IMR-90 (cell line): Measurements from ENCODE around the gene GABRB1. TPM values are rescaled to one million over a fixed set of nuclear protein-coding genes. Genes with fewer than 3 reads are reported as not detected.

ENCODE experiments used
- ATAC-seq: fragments of 200-7000 bp; cut with Tn5 transposase; 2 replicates; pipeline ENCODE4 v1.9.1; 2020; ENCODE audit warnings: low read depth, mild to moderate bottlenecking, moderate library complexity
- BruUV-seq: library from RNA; stranded (reverse); fragments of 400-500 nt; replicated peaks from 2 replicates; lab custom pipeline; 2021; lab: Mats Ljungman, UMichigan
- CTCF ChIA-PET: fragments of 300-600 bp; formaldehyde crosslinking; extraction: SDS; loops from one replicate; lab custom pipeline; 2021; ENCODE audit warnings: antibody characterized with exemption; lab: Yijun Ruan, JAX
- POLR2A ChIA-PET: fragments of 300-600 bp; sonication (Branson Sonifier 250); formaldehyde crosslinking; loops from one replicate; lab custom pipeline; 2022; ENCODE audit warnings: antibody characterized with exemption; ENCODE audit not compliant: unreplicated experiment; lab: Charles Lee
- DNase-seq: peaks from one replicate; pipeline ENCODE4 v3.0.0; 2013
- H2AFZ ChIP-seq: replicated peaks from 2 replicates; pipeline ENCODE3; 2013; ENCODE audit warnings: low read length, mild to moderate bottlenecking; ENCODE audit not compliant: poor library complexity
- H2AK5ac ChIP-seq: 2 replicates; pipeline ENCODE4 v1.6.1; 2013; ENCODE audit warnings: low read depth, low read length, inconsistent platforms
- H2AK9ac ChIP-seq: replicated peaks from 2 replicates; pipeline ENCODE3; 2013; ENCODE audit warnings: mild to moderate bottlenecking, low read depth, low read length, moderate library complexity; ENCODE audit not compliant: poor library complexity
- H2BK120ac ChIP-seq: 2 replicates; pipeline ENCODE4 v1.6.1; 2013; ENCODE audit warnings: low read depth, low read length, inconsistent platforms
- H2BK15ac ChIP-seq: 3 replicates; pipeline ENCODE4 v1.6.1; 2013; ENCODE audit warnings: low read depth, low read length, inconsistent platforms
- H2BK20ac ChIP-seq: 2 replicates; pipeline ENCODE4 v1.6.1; 2013; ENCODE audit warnings: low read depth, mild to moderate bottlenecking, inconsistent platforms, low read length, moderate library complexity
- H2BK5ac ChIP-seq: 2 replicates; pipeline ENCODE4 v1.6.1; 2013; ENCODE audit warnings: mild to moderate bottlenecking, low read depth, low read length, inconsistent platforms; ENCODE audit not compliant: poor library complexity, severe bottlenecking
- H3K14ac ChIP-seq: replicated peaks from 2 replicates; pipeline ENCODE4 v1.6.1; 2013; ENCODE audit warnings: low read depth, low read length, inconsistent platforms
- H3K18ac ChIP-seq: 2 replicates; pipeline ENCODE4 v1.6.1; 2013; ENCODE audit warnings: low read depth, low read length, control low read depth
- H3K23ac ChIP-seq: 2 replicates; pipeline ENCODE4 v1.6.1; 2013; ENCODE audit warnings: low read depth, low read length, inconsistent platforms
- H3K27ac ChIP-seq: 2 replicates; pipeline ENCODE4 v1.5.1; 2013; ENCODE audit warnings: mild to moderate bottlenecking, control low read depth, low read length; ENCODE audit not compliant: insufficient read depth
- H3K27me3 ChIP-seq: 2 replicates; pipeline ENCODE4 v1.6.1; 2013; ENCODE audit warnings: low read length; ENCODE audit not compliant: control insufficient read depth, insufficient read depth
- H3K36me3 ChIP-seq: 2 replicates; pipeline ENCODE4 v1.6.1; 2013; ENCODE audit warnings: low read length, mixed read lengths; ENCODE audit not compliant: control insufficient read depth, insufficient read depth
- H3K4ac ChIP-seq: 2 replicates; pipeline ENCODE4 v1.6.1; 2013; ENCODE audit warnings: low read depth, low read length, inconsistent platforms
- H3K4me1 ChIP-seq: 2 replicates; pipeline ENCODE4 v1.6.1; 2013; ENCODE audit warnings: low read length, mixed read lengths; ENCODE audit not compliant: control insufficient read depth, insufficient read depth
- H3K4me2 ChIP-seq: 2 replicates; pipeline ENCODE4 v1.6.1; 2013; ENCODE audit warnings: low read depth, mild to moderate bottlenecking, control low read depth, low read length, moderate library complexity
- H3K4me3 ChIP-seq: 2 replicates; pipeline ENCODE4 v1.5.1; 2013; ENCODE audit warnings: low read depth, mild to moderate bottlenecking, control low read depth, low read length, moderate library complexity; ENCODE audit not compliant: insufficient read depth
- H3K56ac ChIP-seq: 2 replicates; pipeline ENCODE4 v1.6.1; 2013; ENCODE audit warnings: low read length, inconsistent platforms; ENCODE audit not compliant: insufficient read depth; ENCODE audit errors: extremely low read depth
- H3K79me1 ChIP-seq, 2 experiments: 2 replicates each; pipeline ENCODE4 v1.6.1; 2013; ENCODE audit warnings: low read length in 2 of 2, inconsistent platforms in 1 of 2, low read depth in 1 of 2
- H3K9ac ChIP-seq: 2 replicates; pipeline ENCODE4 v1.6.1; 2013; ENCODE audit warnings: low read depth, low read length, control low read depth
- H3K9me1 ChIP-seq: 2 replicates; pipeline ENCODE4 v1.6.1; 2013; ENCODE audit warnings: low read length, inconsistent platforms; ENCODE audit not compliant: insufficient read depth
- H3K9me3 ChIP-seq: 2 replicates; pipeline ENCODE4 v1.6.1; 2013; ENCODE audit warnings: low read length; ENCODE audit not compliant: control insufficient read depth, insufficient read depth
- H4K20me1 ChIP-seq: 2 replicates; pipeline ENCODE4 v1.6.1; 2013; ENCODE audit warnings: low read length, inconsistent platforms; ENCODE audit not compliant: insufficient read depth
- H4K5ac ChIP-seq: 2 replicates; pipeline ENCODE4 v1.6.1; 2013; ENCODE audit warnings: mild to moderate bottlenecking, low read depth, low read length, control low read depth
- H4K8ac ChIP-seq, 2 experiments: 2 replicates each; pipeline ENCODE4 v1.6.1; 2013; ENCODE audit warnings: low read depth in 2 of 2, low read length in 2 of 2, control low read depth in 1 of 2, inconsistent platforms in 1 of 2
- H4K91ac ChIP-seq: 2 replicates; pipeline ENCODE4 v1.6.1; 2013; ENCODE audit warnings: low read depth, low read length, inconsistent platforms; ENCODE audit not compliant: insufficient read depth
- BHLHE40 ChIP-seq: fragments of 150-350 bp; IDR thresholded peaks from 2 replicates; pipeline ENCODE4 v1.6.1; 2016; ENCODE audit warnings: mild to moderate bottlenecking, low read depth, low read length
- CEBPB ChIP-seq: IDR thresholded peaks from 2 replicates; pipeline ENCODE4 v1.6.1; 2012; ENCODE audit warnings: low read depth, low read length, improper control_type of control experiment
- FOS ChIP-seq: fragments of 150-350 bp; IDR thresholded peaks from 2 replicates; pipeline ENCODE4 v1.6.1; 2016; ENCODE audit warnings: low read depth, low read length
- MAFK ChIP-seq: IDR thresholded peaks from 2 replicates; pipeline ENCODE4 v1.6.1; 2012; ENCODE audit warnings: low read depth, low read length, improper control_type of control experiment
- MAZ ChIP-seq: IDR thresholded peaks from 2 replicates; pipeline ENCODE4 v1.6.1; 2012; ENCODE audit warnings: low read depth, mild to moderate bottlenecking, low read length, improper control_type of control experiment, moderate library complexity, borderline replicate concordance
- MXI1 ChIP-seq: IDR thresholded peaks from 2 replicates; pipeline ENCODE4 v1.6.1; 2012; ENCODE audit warnings: low read depth, mild to moderate bottlenecking, low read length, moderate library complexity, borderline replicate concordance
- RAD21 ChIP-seq: IDR thresholded peaks from 2 replicates; pipeline ENCODE4 v1.6.1; 2012; ENCODE audit warnings: low read length, improper control_type of control experiment
- RCOR1 ChIP-seq: IDR thresholded peaks from 2 replicates; pipeline ENCODE4 v1.6.1; 2012; ENCODE audit warnings: mild to moderate bottlenecking, low read length, improper control_type of control experiment; ENCODE audit not compliant: insufficient replicate concordance
- RFX5 ChIP-seq: IDR thresholded peaks from 2 replicates; pipeline ENCODE4 v1.8.0; 2012; ENCODE audit warnings: low read depth, mild to moderate bottlenecking, low read length, moderate library complexity
- SMC3 ChIP-seq: fragments of 150-350 bp; IDR thresholded peaks from 2 replicates; pipeline ENCODE4 v1.6.1; 2016; ENCODE audit warnings: low read depth, mild to moderate bottlenecking, antibody characterized with exemption, low read length, moderate library complexity
- WGBS, 2 experiments: methylation state at CpG; one replicate each; pipeline versions ENCODE4 v1.1.5 to v1.1.7; 2013; ENCODE audit warnings: missing lambda C conversion rate in 2 of 2; ENCODE audit not compliant: insufficient read length in 1 of 2; ENCODE audit errors: extremely low coverage in 2 of 2; 5-methylcytosine and 5-hydroxymethylcytosine counted together
- dilution Hi-C: fragments of 300-500 bp; cut with HindIII; formaldehyde crosslinking; loops from one replicate; pipeline ENCODE4 v1.14.3; 2018; ENCODE audit warnings: low sequenced_read_pairs; ENCODE audit not compliant: unreplicated experiment
- in situ Hi-C: fragments of 300-500 bp; cut with MboI; formaldehyde crosslinking; loops from 3 replicates; pipeline ENCODE4 v1.14.3; 2019; ENCODE audit warnings: low sequenced_read_pairs, inconsistent platforms, mixed read lengths
- intact Hi-C: fragments of 100-400 bp; cut with micrococcal nuclease; formaldehyde crosslinking; loops from 2 replicates; pipeline ENCODE4 v1.10.0; 2022
- polyA plus RNA-seq, 3 experiments: library from polyadenylated mRNA; depleted of rRNA; stranded (reverse); fragments of >200 nt; gene quantifications; 2 replicates each; pipeline ENCODE4 v1.2.3, GENCODE V29; 2012; ENCODE audit warnings: low replicate concordance in 1 of 3
- total RNA-seq: library from RNA; depleted of rRNA; stranded (reverse); fragments of >200 nt; gene quantifications from 2 replicates; pipeline ENCODE4 v1.2.3, GENCODE V29; 2012
- TF ChIP-seq, protein P1 (sequence below): fragments of 150-350 bp; IDR thresholded peaks from 2 replicates; pipeline ENCODE4 v1.6.1; 2017; ENCODE audit warnings: mild to moderate bottlenecking, antibody characterized with exemption, low read length, low read depth

Gene GABRB1
- total and polyA plus RNA-seq, 2 of the 4 experiments (the other 2 are of a cell fraction), result 4.7 to 16.1 TPM

GRCh38 chr4:47471591-47471990 lies 440.2 kb downstream of the GABRB1 start:
- no peak overlapping the region; the same call in 1 of the 2 replicates for H3K14ac ChIP-seq
- no peak overlapping the region for H3K23ac ChIP-seq
- peak overlapping the region; percentile 77; the same call in 1 of the 3 replicates for H2BK15ac ChIP-seq
- H3K4me1 ChIP-seq, result peaks cover 5% of the 10 kb centered on the region; the same call in 1 of the 2 replicates
- ATAC-seq (no peak), DNase-seq (no peak)
- dilution Hi-C loops, result no loop called here
- peak overlapping the region in 1 of 2 experiments; percentile 2; a peak in 1 of 4 replicates for H4K8ac ChIP-seq
- H3K9me1 ChIP-seq, result no peaks in the 10 kb centered on the region
- ChIA-PET CTCF (interaction anchor here (0.6 to 1.2 kb wide), 3 partner anchors 10 to 394 kb away, joined by 3 to 4 read pairs (median 3); no protein-coding TSS in a partner anchor), POLR2A (no interaction called here)
- no peak overlapping the region for H3K27ac ChIP-seq
- H2BK120ac ChIP-seq, result no peak overlapping the region; the same call in 1 of the 2 replicates
- H2AFZ ChIP-seq, result no peak overlapping the region
- no peaks in the 10 kb centered on the region for H3K36me3 ChIP-seq
- no TSS peak for BruUV-seq
- WGBS, 2 experiments, result no CpG with 5 or more reads among the region's 2 CpGs
- H3K9ac ChIP-seq, result no peak overlapping the region
- no peak overlapping the region for H2BK5ac ChIP-seq
- no peaks in the 10 kb centered on the region for H3K9me3 ChIP-seq
- H2BK20ac ChIP-seq, result no peak overlapping the region
- H4K5ac ChIP-seq, result no peak overlapping the region
- intact Hi-C loops, result no loop called here
- H2AK5ac ChIP-seq, result no peak overlapping the region
- H3K4me3 ChIP-seq, result no peak overlapping the region
- H3K4me2 ChIP-seq, result no peak overlapping the region
- in situ Hi-C loops, result no loop called here
- no peak overlapping the region for H3K18ac ChIP-seq
- no peak overlapping the region for H4K91ac ChIP-seq
- H3K4ac ChIP-seq, result no peak overlapping the region
- TF ChIP-seq MAFK (no peak), CEBPB (no peak), RAD21 (no peak), MAZ (no peak), FOS (no peak), SMC3 (no peak), MXI1 (no peak), BHLHE40 (no peak), RFX5 (no peak), RCOR1 (no peak)
- TF ChIP-seq, protein P1, sequence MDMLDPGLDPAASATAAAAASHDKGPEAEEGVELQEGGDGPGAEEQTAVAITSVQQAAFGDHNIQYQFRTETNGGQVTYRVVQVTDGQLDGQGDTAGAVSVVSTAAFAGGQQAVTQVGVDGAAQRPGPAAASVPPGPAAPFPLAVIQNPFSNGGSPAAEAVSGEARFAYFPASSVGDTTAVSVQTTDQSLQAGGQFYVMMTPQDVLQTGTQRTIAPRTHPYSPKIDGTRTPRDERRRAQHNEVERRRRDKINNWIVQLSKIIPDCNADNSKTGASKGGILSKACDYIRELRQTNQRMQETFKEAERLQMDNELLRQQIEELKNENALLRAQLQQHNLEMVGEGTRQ, result no peak
- no peaks in the 10 kb centered on the region for H3K79me1 ChIP-seq
- no peak overlapping the region for H3K56ac ChIP-seq
- no peaks in the 10 kb centered on the region for H3K27me3 ChIP-seq
- no peaks in the 10 kb centered on the region for H4K20me1 ChIP-seq
- H2AK9ac ChIP-seq, result no peak overlapping the region
